Anterior cingulate cortex (tissue), 58 donors: ENCODE measurements around the gene TP63.

Experiments used
- DNase-seq, 58 donors: peaks; one replicate each; lab custom pipeline; 2025; lab: John Stamatoyannopoulos, UW

Gene TP63

GRCh38 chr3:189772584-189772983, 141.4 kb downstream of the TP63 start:
- DNase-seq = no peak

GRCh38 chr3:189773056-189773455, 141.9 kb downstream of the TP63 start:
- DNase-seq = no peak

GRCh38 chr3:189776149-189776824, 145.1 kb downstream of the TP63 start:
- no peak for DNase-seq

- DNase-seq = no peak
These were observed 147.3 kb downstream of the TP63 start for GRCh38 chr3:189778340-189778950.

- no peak for DNase-seq
These were observed 148.0 kb downstream of the TP63 start for GRCh38 chr3:189779166-189779565.

GRCh38 chr3:189780546-189781270, 149.5 kb downstream of the TP63 start:
- no peak for DNase-seq

GRCh38 chr3:189781415-189781814, 150.2 kb downstream of the TP63 start:
- DNase-seq = no peak

GRCh38 chr3:189786479-189787064, 155.4 kb downstream of the TP63 start:
- DNase-seq = no peak

- no peak for DNase-seq
These were observed 156.0 kb downstream of the TP63 start for GRCh38 chr3:189787191-189787590.

GRCh38 chr3:189787632-189788031, 156.4 kb downstream of the TP63 start:
- no peak for DNase-seq

GRCh38 chr3:189789432-189789831, 158.2 kb downstream of the TP63 start:
- no peak for DNase-seq

GRCh38 chr3:189790658-189791057, 159.5 kb downstream of the TP63 start:
- no peak for DNase-seq

GRCh38 chr3:189792046-189792929, 161.1 kb downstream of the TP63 start:
- no peak for DNase-seq

- no peak for DNase-seq
These were observed 163.3 kb downstream of the TP63 start for GRCh38 chr3:189794518-189794917.

- no peak for DNase-seq
These were observed 166.0 kb downstream of the TP63 start for GRCh38 chr3:189797103-189797750.

- no peak for DNase-seq
These were observed 168.2 kb downstream of the TP63 start for GRCh38 chr3:189799366-189799765.

- no peak for DNase-seq
These were observed 169.2 kb downstream of the TP63 start for GRCh38 chr3:189800436-189800835.

- no peak for DNase-seq
These were observed 172.1 kb downstream of the TP63 start for GRCh38 chr3:189803254-189803653.

GRCh38 chr3:189805375-189806067, 174.3 kb downstream of the TP63 start:
- DNase-seq = no peak
